Measurements from ENCODE around the gene TBCK. TPM values are rescaled to one million over a fixed set of nuclear protein-coding genes. Genes with fewer than 3 reads are reported as not detected.

Gene TBCK
- total and polyA plus RNA-seq, 2 of the 8 experiments (the other 6 are each of a cell fraction or from before 2014, with no cell fraction given), result 10.2 to 18.7 TPM

GRCh38 chr4:106289737-106290136 is 26.3 kb downstream of the TBCK start:
- no peaks in the 10 kb centered on the region for H4K20me1 ChIP-seq (replicated peaks in 1 of 2; ENCODE audit: control insufficient read depth in 1 of 2, insufficient read depth in 2 of 2, low read length in 2 of 2)
- no peak overlapping the region for H3K9ac ChIP-seq (replicated peaks in 1 of 4; ENCODE audit: extremely low read depth in 1 of 4, low read depth in 3 of 4, low read length in 3 of 4)
- no peaks in the 10 kb centered on the region for H3K79me2 ChIP-seq (ENCODE audit: control insufficient read depth in 1 of 2, insufficient read depth in 2 of 2, low read length in 2 of 2)
- no peak overlapping the region for H3K4me3 ChIP-seq (ENCODE audit: extremely low read depth in 1 of 4, insufficient read depth in 2 of 4, low read depth in 3 of 4, low read length in 4 of 4)
- H4K5ac ChIP-seq (ENCODE audit: insufficient read length, low read depth, low read length), result no peak overlapping the region
- no peak overlapping the region for H2AK5ac ChIP-seq (ENCODE audit: low read depth, low read length)
- no peak overlapping the region for H3K4ac ChIP-seq (replicated peaks; ENCODE audit: insufficient read length, low read depth, low read length)
- no peak overlapping the region for H3K14ac ChIP-seq (ENCODE audit: insufficient read length)
- no peak overlapping the region for H3K23ac ChIP-seq (ENCODE audit: insufficient read length)
- H3K18ac ChIP-seq (ENCODE audit: extremely low read depth, low read length), result no peak overlapping the region
- H2BK15ac ChIP-seq (ENCODE audit: low read length), result no peak overlapping the region
- H3K9me3 ChIP-seq (ENCODE audit: insufficient read depth in 2 of 2, low read depth in 1 of 2, low read length in 1 of 2), result no peaks in the 10 kb centered on the region
- no peak overlapping the region for H3K56ac ChIP-seq (replicated peaks; ENCODE audit: insufficient read length, low read depth, low read length)
- no peak overlapping the region for H2BK12ac ChIP-seq (ENCODE audit: low read depth, low read length)
- H2BK5ac ChIP-seq (ENCODE audit: low read depth, low read length), result no peak overlapping the region
- H2BK20ac ChIP-seq (ENCODE audit: low read length), result no peak overlapping the region
- H3K79me1 ChIP-seq (ENCODE audit: low read depth, low read length), result no peaks in the 10 kb centered on the region
- H3K36me3 ChIP-seq (ENCODE audit: control insufficient read depth in 2 of 4, insufficient read depth in 4 of 4, low read length in 3 of 4), result peaks cover 0 to 8% (median 2%) of the 10 kb centered on the region in 4 experiments; a peak in 3 of 8 replicates
- no peak overlapping the region for H2BK120ac ChIP-seq (replicated peaks; ENCODE audit: low read depth, low read length)
- DNase-seq (ENCODE audit: low read depth in 1 of 2, low spot score in 2 of 2) (no peak), FAIRE-seq (no peak)
- POLR2A ChIA-PET (ENCODE audit: partially characterized antibody), result no interaction called here
- WGBS, 2 experiments (ENCODE audit: extremely low coverage in 1 of 2, insufficient coverage in 1 of 2, insufficient read length in 1 of 2, insufficient replicate concordance in 2 of 2, low coverage in 1 of 2, low lambda C conversion rate in 2 of 2, missing lambda C conversion rate in 1 of 2), result 100% methylated on average over 1 of the region's 2 CpGs; no CpG with 5 or more reads in 1 of the 2 experiments
- no peak overlapping the region for H4K91ac ChIP-seq (replicated peaks; ENCODE audit: insufficient read length, low read length)
- H3K4me1 ChIP-seq (replicated peaks in 1 of 4; ENCODE audit: control insufficient read depth in 3 of 4, insufficient read depth in 4 of 4, low read length in 3 of 4), result peaks cover 0 to 8% (median 1%) of the 10 kb centered on the region in 4 experiments; a peak in 2 of 7 replicates
- peaks cover 0 to 1% (median 0%) of the 10 kb centered on the region in 4 experiments; a peak in 1 of 7 replicates for H3K27me3 ChIP-seq (replicated peaks in 1 of 4; ENCODE audit: control insufficient read depth in 3 of 4, extremely low read depth in 1 of 4, insufficient read depth in 3 of 4, low read length in 3 of 4)
- CTCF ChIA-PET (ENCODE audit: partially characterized antibody), result no interaction called here
- H2AFZ ChIP-seq (ENCODE audit: low read length), result no peak overlapping the region
- H4K8ac ChIP-seq (ENCODE audit: extremely low read depth, insufficient read depth, low read length), result no peak overlapping the region
- no peak overlapping the region for H3K4me2 ChIP-seq (ENCODE audit: insufficient read depth in 1 of 2, low read depth in 2 of 2, low read length in 2 of 2)
- no peak overlapping the region for H3K27ac ChIP-seq (ENCODE audit: low read depth, low read length)
- no peaks in the 10 kb centered on the region for H3K23me2 ChIP-seq (ENCODE audit: low read depth, low read length)
